Naive thymus-derived CD8-positive, alpha-beta T cell (primary cell): ENCODE data around the gene SLC25A41. TPM values are rescaled to one million over a fixed set of nuclear protein-coding genes. Genes with fewer than 3 reads are reported as not detected.

Experiments used
- ATAC-seq, 2 donors: fragments of 150-1000 bp; cut with Tn5 transposase in 1 of 2; sonication (Bioruptor Pico), chemical (Tn5 transposase) in 1 of 2; 1 replicate in 1 of 2; 2 replicates in 1 of 2; pipeline ENCODE4 v1.10.0; 2021; ENCODE audit warnings: mild to moderate bottlenecking in 2 of 2, moderate library complexity in 2 of 2
- POLR2A ChIA-PET: fragments of 350-600 bp; sonication (Branson Sonifier 250); formaldehyde crosslinking; loops from one replicate; lab custom pipeline; 2021; ENCODE audit warnings: antibody characterized with exemption; lab: Charles Lee
- DNase-seq, 10 donors: peaks; one replicate each; pipeline versions ENCODE4 v3.0.0 to v3.0.0-alpha.2; 2020 to 2022
- H3K27ac Mint-ChIP-seq, 10 donors: one replicate each; pipeline ENCODE4 v1.8.0; 2020 to 2022; ENCODE audit warnings: mild to moderate bottlenecking in 10 of 10, mixed read lengths in 10 of 10, moderate library complexity in 4 of 10, inconsistent platforms in 1 of 10
- H3K27me3 Mint-ChIP-seq, 5 donors: one replicate each; pipeline ENCODE4 v1.8.0; 2021 to 2022; ENCODE audit warnings: mixed read lengths in 5 of 5
- H3K36me3 Mint-ChIP-seq, 3 donors: one replicate each; pipeline ENCODE4 v1.8.0; 2020 to 2022; ENCODE audit warnings: mixed read lengths in 3 of 3, mild to moderate bottlenecking in 2 of 3, inconsistent platforms in 1 of 3
- H3K4me1 Mint-ChIP-seq, 4 donors: one replicate each; pipeline ENCODE4 v1.8.0; 2021 to 2022; ENCODE audit warnings: mixed read lengths in 4 of 4
- H3K4me3 Mint-ChIP-seq, 10 donors: one replicate each; pipeline ENCODE4 v1.8.0; 2020 to 2022; ENCODE audit warnings: mild to moderate bottlenecking in 10 of 10, mixed read lengths in 10 of 10, moderate library complexity in 6 of 10, inconsistent platforms in 1 of 10
- H3K9me3 Mint-ChIP-seq, 9 donors: one replicate each; pipeline ENCODE4 v1.8.0; 2020 to 2022; ENCODE audit warnings: mixed read lengths in 9 of 9, mild to moderate bottlenecking in 3 of 9, inconsistent platforms in 1 of 9, moderate library complexity in 1 of 9
- polyA plus RNA-seq, 3 donors: library from polyadenylated mRNA; unstranded; fragments of 300-500 nt; fragmentation: Illumina TruSeq; gene quantifications; one replicate each; pipeline ENCODE4 v1.2.3, GENCODE V29; 2021
- total RNA-seq, 8 experiments: library from RNA in 2 of 8; stranded (reverse) in 2 of 8; gene quantifications; one replicate each; pipeline ENCODE4 v1.2.3 and lab custom pipeline; 2021 to 2026

Gene SLC25A41
- total and polyA plus RNA-seq, 5 experiments from 2014 or later = 0.38 to 0.96 (median 0.62) TPM; not detected in 2

GRCh38 chr19:6473647-6474046 lies 40.1 kb upstream of the SLC25A41 start:
- ATAC-seq = no peak
- H3K36me3 Mint-ChIP-seq = peaks cover 0 to 70% (median 1%) of the 10 kb centered on the region in 3 donors
- no peaks in the 10 kb centered on the region for H3K27me3 Mint-ChIP-seq
- peak overlapping the region in 4 of 10 donors; percentile 20 to 73 (median 43) for H3K27ac Mint-ChIP-seq
- H3K4me1 Mint-ChIP-seq = peaks cover 0 to 8% (median 1%) of the 10 kb centered on the region in 4 donors
- POLR2A ChIA-PET = interaction anchor here (0.6 to 1.2 kb wide), 3 partner anchors 14 to 706 kb away, joined by 4 to 5 read pairs (median 4); partner anchors contain the start of gene SLC25A23
- no peak overlapping the region for H3K4me3 Mint-ChIP-seq
- no peak for DNase-seq
- H3K9me3 Mint-ChIP-seq = no peaks in the 10 kb centered on the region

GRCh38 chr19:6472713-6473112 lies 39.1 kb upstream of the SLC25A41 start:
- no peaks in the 10 kb centered on the region for H3K27me3 Mint-ChIP-seq
- ATAC-seq (no peak), DNase-seq (no peak)
- H3K36me3 Mint-ChIP-seq = peaks cover 0 to 74% (median 1%) of the 10 kb centered on the region in 3 donors
- H3K4me3 Mint-ChIP-seq = no peak overlapping the region
- no peaks in the 10 kb centered on the region for H3K9me3 Mint-ChIP-seq
- peaks cover 0 to 8% (median 2%) of the 10 kb centered on the region in 4 donors for H3K4me1 Mint-ChIP-seq
- POLR2A ChIA-PET = interaction anchor here (0.5 to 1.4 kb wide), 6 partner anchors 13 to 718 kb away, joined by 3 to 7 read pairs (median 4); partner anchors contain the start of gene SLC25A23
- peak overlapping the region in 1 of 10 donors; percentile 6 for H3K27ac Mint-ChIP-seq

- no peaks in the 10 kb centered on the region for H3K9me3 Mint-ChIP-seq
- H3K27me3 Mint-ChIP-seq = no peaks in the 10 kb centered on the region
- H3K4me1 Mint-ChIP-seq = peaks cover 0 to 6% (median 3%) of the 10 kb centered on the region in 4 donors
- no peak overlapping the region for H3K4me3 Mint-ChIP-seq
- DNase-seq (no peak), ATAC-seq (no peak)
- peak overlapping the region in 1 of 10 donors; percentile 5 for H3K27ac Mint-ChIP-seq
- H3K36me3 Mint-ChIP-seq = peaks cover 0 to 70% (median 1%) of the 10 kb centered on the region in 3 donors
- POLR2A ChIA-PET = interaction anchor here (0.5 kb wide), 1 partner anchor 601 kb away, joined by 3 read pairs; no protein-coding TSS in a partner anchor
Observed at GRCh38 chr19:6471076-6471475, 37.5 kb upstream of the SLC25A41 start.

- Mint-ChIP-seq H3K4me3 (no peak overlapping the region), H3K27ac (peak overlapping the region in 4 of 10 donors; percentile 40 to 79 (median 50)), H3K4me1 (peaks cover 2 to 9% (median 4%) of the 10 kb centered on the region in 4 donors), H3K27me3 (no peaks in the 10 kb centered on the region), H3K9me3 (no peaks in the 10 kb centered on the region), H3K36me3 (peaks cover 0 to 64% (median 1%) of the 10 kb centered on the region in 3 donors)
- POLR2A ChIA-PET = no interaction called here
- ATAC-seq (no peak), DNase-seq (no peak)
Observed at GRCh38 chr19:6470173-6470572, 36.6 kb upstream of the SLC25A41 start.

- H3K9me3 Mint-ChIP-seq = no peaks in the 10 kb centered on the region
- H3K27me3 Mint-ChIP-seq = no peaks in the 10 kb centered on the region
- ATAC-seq (no peak), DNase-seq (no peak)
- POLR2A ChIA-PET = interaction anchor here (0.6 to 1.2 kb wide), 3 partner anchors 14 to 1898 kb away, joined by 3 to 4 read pairs (median 3); partner anchors contain the start of gene DENND1C
- peaks cover 8 to 18% (median 16%) of the 10 kb centered on the region in 4 donors for H3K4me1 Mint-ChIP-seq
- H3K36me3 Mint-ChIP-seq = peaks cover 0 to 40% (median 1%) of the 10 kb centered on the region in 3 donors
- H3K4me3 Mint-ChIP-seq = no peak overlapping the region
- H3K27ac Mint-ChIP-seq = peak overlapping the region in 3 of 10 donors; percentile 65 to 74 (median 74)
Observed at GRCh38 chr19:6467384-6467783, 33.8 kb upstream of the SLC25A41 start.

GRCh38 chr19:6466526-6467248 lies 33.1 kb upstream of the SLC25A41 start:
- peaks cover 0 to 38% (median 1%) of the 10 kb centered on the region in 3 donors for H3K36me3 Mint-ChIP-seq
- H3K9me3 Mint-ChIP-seq = no peaks in the 10 kb centered on the region
- POLR2A ChIA-PET = interaction anchor here (0.6 to 1.2 kb wide), 3 partner anchors 15 to 1897 kb away, joined by 3 read pairs; partner anchors contain the start of genes CATSPERD and DENND1C
- peak overlapping the region in 4 of 10 donors; percentile 48 to 85 (median 64) for H3K27ac Mint-ChIP-seq
- no peak for ATAC-seq
- H3K4me1 Mint-ChIP-seq = peaks cover 8 to 22% (median 16%) of the 10 kb centered on the region in 4 donors
- H3K27me3 Mint-ChIP-seq = no peaks in the 10 kb centered on the region
- H3K4me3 Mint-ChIP-seq = peak overlapping the region in 1 of 10 donors; percentile 45
- DNase-seq = no peak

- H3K9me3 Mint-ChIP-seq = no peaks in the 10 kb centered on the region
- ATAC-seq (no peak), DNase-seq (no peak)
- H3K36me3 Mint-ChIP-seq = peaks cover 0 to 30% (median 1%) of the 10 kb centered on the region in 3 donors
- peaks cover 8 to 26% (median 17%) of the 10 kb centered on the region in 4 donors for H3K4me1 Mint-ChIP-seq
- H3K27me3 Mint-ChIP-seq = no peaks in the 10 kb centered on the region
- peak overlapping the region in 3 of 10 donors; percentile 62 to 83 (median 66) for H3K4me3 Mint-ChIP-seq
- H3K27ac Mint-ChIP-seq = peak overlapping the region; percentile 52 to 86 (median 73)
- POLR2A ChIA-PET = interaction anchor here (0.6 to 2.5 kb wide), 5 partner anchors 10 to 42 kb away, joined by 3 to 10 read pairs (median 4); partner anchors contain the start of genes DENND1C and KHSRP
Observed at GRCh38 chr19:6465663-6466062, 32.1 kb upstream of the SLC25A41 start.

- DNase-seq (no peak), ATAC-seq (no peak)
- no peaks in the 10 kb centered on the region for H3K9me3 Mint-ChIP-seq
- peak overlapping the region; percentile 63 to 89 (median 85) for H3K27ac Mint-ChIP-seq
- peaks cover 0 to 23% (median 0%) of the 10 kb centered on the region in 3 donors for H3K36me3 Mint-ChIP-seq
- POLR2A ChIA-PET = interaction anchor here (1.0 to 2.5 kb wide), 4 partner anchors 11 to 41 kb away, joined by 3 to 10 read pairs (median 5); partner anchors contain the start of genes DENND1C and KHSRP
- H3K27me3 Mint-ChIP-seq = no peaks in the 10 kb centered on the region
- peak overlapping the region; percentile 56 to 83 (median 71) for H3K4me3 Mint-ChIP-seq
- H3K4me1 Mint-ChIP-seq = peaks cover 12 to 30% (median 23%) of the 10 kb centered on the region in 4 donors
Observed at GRCh38 chr19:6465006-6465405, 31.4 kb upstream of the SLC25A41 start.

GRCh38 chr19:6464070-6464873 lies 30.7 kb upstream of the SLC25A41 start, which contains the start of gene CRB3:
CRB3 (plus strand) TSS chr19:6464271; CDS start chr19:6464702, 431 bp downstream.
- ATAC-seq (no peak), DNase-seq (peak; percentile 30 to 84 (median 52))
- Mint-ChIP-seq H3K4me1 (peaks cover 14 to 32% (median 25%) of the 10 kb centered on the region in 4 donors), H3K4me3 (peak within 1 kb of the TSS; percentile 62 to 89 (median 76)), H3K9me3 (no peaks in the 10 kb centered on the region), H3K36me3 (peaks cover 0 to 18% (median 0%) of the 10 kb centered on the region in 3 donors), H3K27me3 (no peaks in the 10 kb centered on the region), H3K27ac (peak within 1 kb of the TSS; percentile 63 to 92 (median 88))
- POLR2A ChIA-PET = interaction anchor here (2.2 to 2.5 kb wide), 2 partner anchors 17 to 40 kb away, joined by 6 to 10 read pairs; partner anchors contain the start of genes DENND1C and KHSRP

GRCh38 chr19:6460099-6460884 lies 26.7 kb upstream of the SLC25A41 start:
- Mint-ChIP-seq H3K9me3 (peaks cover 0 to 6% (median 2%) of the 10 kb centered on the region in 9 donors), H3K27me3 (no peaks in the 10 kb centered on the region), H3K4me1 (peaks cover 23 to 46% (median 32%) of the 10 kb centered on the region in 4 donors), H3K4me3 (peak overlapping the region; percentile 91 to 100 (median 96)), H3K27ac (peak overlapping the region; percentile 88 to 98 (median 92)), H3K36me3 (peaks cover 6 to 24% (median 14%) of the 10 kb centered on the region in 3 donors)
- DNase-seq (peak; percentile 92 to 98 (median 96)), ATAC-seq (peak; percentile 84 to 85)
- POLR2A ChIA-PET = interaction anchor here (0.6 to 2.7 kb wide), 12 partner anchors 21 to 1463 kb away, joined by 3 to 24 read pairs (median 4); partner anchors contain the start of genes ALKBH7, DENND1C, KHSRP and TUBB4A
